Measurements from ENCODE around the gene KIF4A. TPM values are rescaled to one million over a fixed set of nuclear protein-coding genes. Genes with fewer than 3 reads are reported as not detected.
A peak's percentile ranks its signal among the peaks of the same experiment; 100 is the strongest.
"Not testable (repeated sequence)": the region's sequence is repeated elsewhere in the genome, so short reads cannot be mapped to it uniquely, and the experiment has no call there.

The KIF4A gene
- total RNA-seq, 2 donors from 2014 or later = 27.6 to 40.6 TPM

DNA sequence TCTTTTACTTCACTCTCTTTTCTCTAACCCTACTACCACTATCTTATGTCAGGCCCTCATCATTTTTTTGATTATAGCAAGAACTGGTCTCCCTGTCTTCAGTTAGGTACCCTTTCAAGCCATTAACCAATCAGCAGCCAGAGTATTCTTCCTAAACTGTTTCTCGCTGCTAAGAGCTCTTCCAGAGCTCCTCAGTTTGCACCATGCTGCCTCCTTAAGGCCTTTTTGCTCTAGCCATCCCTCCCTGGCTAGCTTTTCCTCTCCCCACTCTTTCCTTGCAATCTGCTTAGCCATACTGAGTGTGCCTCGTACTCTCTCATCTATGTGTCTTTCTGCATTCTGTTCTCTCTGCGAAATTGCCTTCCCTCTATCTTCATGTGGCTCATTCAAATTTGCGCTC, 32.9 kb downstream of the KIF4A start:
- DNase-seq = peak; percentile 34
- WGBS, 2 experiments (ENCODE audit: insufficient coverage in 1 of 2, insufficient read length in 1 of 2) = 96 to 100% methylated on average over 4 of the region's 4 CpGs
- Mint-ChIP-seq H3K9me3 (peaks cover 28% of the 10 kb centered on the region), H3K36me3 (ENCODE audit: low read depth) (peaks cover 2% of the 10 kb centered on the region), H3K4me1 (no peaks in the 10 kb centered on the region), H3K27ac (no peak overlapping the region), H3K27me3 (ENCODE audit: insufficient read depth) (no peaks in the 10 kb centered on the region), H3K4me3 (no peak overlapping the region)
- Histone ChIP-seq H3K36me3 (ENCODE audit: control insufficient read depth, insufficient read depth, low read length) (no peaks in the 10 kb centered on the region), H3K9ac (ENCODE audit: extremely low read depth, low read length, poor library complexity, severe bottlenecking) (no peak overlapping the region), H3K4me3 (ENCODE audit: low read length) (no peak overlapping the region), H3K27ac (ENCODE audit: low read depth, low read length) (no peak overlapping the region), H3K4me1 (ENCODE audit: control insufficient read depth, insufficient read depth, low read length) (no peaks in the 10 kb centered on the region), H3K9me3 (ENCODE audit: control insufficient read depth, low read length) (no peaks in the 10 kb centered on the region), H3K27me3 (ENCODE audit: control insufficient read depth, insufficient read depth, low read length, poor library complexity, severe bottlenecking) (no peaks in the 10 kb centered on the region)
- TF ChIP-seq, protein P1, sequence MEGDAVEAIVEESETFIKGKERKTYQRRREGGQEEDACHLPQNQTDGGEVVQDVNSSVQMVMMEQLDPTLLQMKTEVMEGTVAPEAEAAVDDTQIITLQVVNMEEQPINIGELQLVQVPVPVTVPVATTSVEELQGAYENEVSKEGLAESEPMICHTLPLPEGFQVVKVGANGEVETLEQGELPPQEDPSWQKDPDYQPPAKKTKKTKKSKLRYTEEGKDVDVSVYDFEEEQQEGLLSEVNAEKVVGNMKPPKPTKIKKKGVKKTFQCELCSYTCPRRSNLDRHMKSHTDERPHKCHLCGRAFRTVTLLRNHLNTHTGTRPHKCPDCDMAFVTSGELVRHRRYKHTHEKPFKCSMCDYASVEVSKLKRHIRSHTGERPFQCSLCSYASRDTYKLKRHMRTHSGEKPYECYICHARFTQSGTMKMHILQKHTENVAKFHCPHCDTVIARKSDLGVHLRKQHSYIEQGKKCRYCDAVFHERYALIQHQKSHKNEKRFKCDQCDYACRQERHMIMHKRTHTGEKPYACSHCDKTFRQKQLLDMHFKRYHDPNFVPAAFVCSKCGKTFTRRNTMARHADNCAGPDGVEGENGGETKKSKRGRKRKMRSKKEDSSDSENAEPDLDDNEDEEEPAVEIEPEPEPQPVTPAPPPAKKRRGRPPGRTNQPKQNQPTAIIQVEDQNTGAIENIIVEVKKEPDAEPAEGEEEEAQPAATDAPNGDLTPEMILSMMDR (conservative IDR thresholded peaks at IDR 0.05) = no peak

DNA sequence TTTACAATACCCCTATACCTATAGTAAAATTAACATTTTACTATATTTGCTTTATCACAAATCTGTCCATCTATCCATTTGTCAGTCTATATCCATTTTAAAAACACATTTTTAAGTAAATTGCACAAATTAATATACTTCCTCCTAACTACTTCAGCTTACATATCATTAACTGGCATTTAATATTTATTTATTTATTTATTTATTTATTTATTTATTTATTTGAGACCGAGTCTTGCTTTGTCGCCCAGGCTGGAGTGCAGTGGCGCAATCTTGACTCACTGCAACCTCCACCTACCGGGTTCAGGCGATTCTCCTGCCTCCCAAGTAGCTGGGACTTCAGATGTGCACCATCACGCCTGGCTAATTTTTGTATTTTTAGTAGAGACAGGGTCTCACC, 33.7 kb downstream of the KIF4A start:
- not testable (repeated sequence) for H3K27ac ChIP-seq (ENCODE audit: low read depth, low read length); H3K27me3 ChIP-seq (ENCODE audit: control insufficient read depth, insufficient read depth, low read length, poor library complexity, severe bottlenecking); H3K36me3 ChIP-seq (ENCODE audit: control insufficient read depth, insufficient read depth, low read length); H3K9ac ChIP-seq (ENCODE audit: extremely low read depth, low read length, poor library complexity, severe bottlenecking); H3K4me1 Mint-ChIP-seq; DNase-seq; H3K4me3 ChIP-seq (ENCODE audit: low read length); H3K27me3 Mint-ChIP-seq (ENCODE audit: insufficient read depth); H3K4me3 Mint-ChIP-seq; H3K27ac Mint-ChIP-seq; H3K9me3 ChIP-seq (ENCODE audit: control insufficient read depth, low read length); H3K36me3 Mint-ChIP-seq (ENCODE audit: low read depth); H3K4me1 ChIP-seq (ENCODE audit: control insufficient read depth, insufficient read depth, low read length)
- 98 to 100% methylated on average over 1 to 6 of the region's 6 CpGs for WGBS, 2 experiments (ENCODE audit: insufficient coverage in 1 of 2, insufficient read length in 1 of 2)
- H3K9me3 Mint-ChIP-seq = peaks cover 29% of the 10 kb centered on the region

DNA sequence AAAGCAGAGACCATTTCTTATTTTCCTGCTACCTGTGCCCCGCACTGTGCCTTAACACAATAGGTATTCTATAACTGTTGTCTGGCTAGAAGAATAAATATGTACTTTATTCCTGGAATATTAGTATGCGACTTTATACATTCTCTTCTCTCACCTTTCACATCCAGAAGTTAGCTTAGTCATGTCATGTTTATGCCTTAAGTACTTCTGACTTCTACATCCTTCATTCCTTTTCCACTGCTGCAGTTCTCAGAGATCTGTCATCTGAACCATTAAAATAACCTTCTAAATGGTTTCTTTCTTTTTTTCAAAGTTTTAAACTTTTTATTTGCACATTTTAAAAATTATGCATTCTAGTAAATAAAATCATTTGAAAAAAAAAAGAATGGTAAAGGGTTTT, 34.4 kb downstream of the KIF4A start:
- Mint-ChIP-seq H3K4me3 (no peak overlapping the region), H3K4me1 (no peaks in the 10 kb centered on the region), H3K9me3 (peaks cover 25% of the 10 kb centered on the region), H3K27ac (no peak overlapping the region), H3K27me3 (ENCODE audit: insufficient read depth) (no peaks in the 10 kb centered on the region), H3K36me3 (ENCODE audit: low read depth) (no peaks in the 10 kb centered on the region)
- H3K27me3 ChIP-seq (ENCODE audit: control insufficient read depth, insufficient read depth, low read length, poor library complexity, severe bottlenecking) = no peaks in the 10 kb centered on the region
- WGBS, 2 experiments (ENCODE audit: insufficient coverage in 1 of 2, insufficient read length in 1 of 2) = 85% methylated on average over 1 of the region's 2 CpGs; no CpG with 5 or more reads in 1 of the 2 experiments
- DNase-seq = no peak
- no peaks in the 10 kb centered on the region for H3K9me3 ChIP-seq (ENCODE audit: control insufficient read depth, low read length)
- H3K27ac ChIP-seq (ENCODE audit: low read depth, low read length) = no peak overlapping the region
- no peak overlapping the region for H3K9ac ChIP-seq (ENCODE audit: extremely low read depth, low read length, poor library complexity, severe bottlenecking)
- H3K4me1 ChIP-seq (ENCODE audit: control insufficient read depth, insufficient read depth, low read length) = no peaks in the 10 kb centered on the region
- TF ChIP-seq, protein P1 (conservative IDR thresholded peaks at IDR 0.05) = no peak
- no peak overlapping the region for H3K4me3 ChIP-seq (ENCODE audit: low read length)
- no peaks in the 10 kb centered on the region for H3K36me3 ChIP-seq (ENCODE audit: control insufficient read depth, insufficient read depth, low read length)

DNA sequence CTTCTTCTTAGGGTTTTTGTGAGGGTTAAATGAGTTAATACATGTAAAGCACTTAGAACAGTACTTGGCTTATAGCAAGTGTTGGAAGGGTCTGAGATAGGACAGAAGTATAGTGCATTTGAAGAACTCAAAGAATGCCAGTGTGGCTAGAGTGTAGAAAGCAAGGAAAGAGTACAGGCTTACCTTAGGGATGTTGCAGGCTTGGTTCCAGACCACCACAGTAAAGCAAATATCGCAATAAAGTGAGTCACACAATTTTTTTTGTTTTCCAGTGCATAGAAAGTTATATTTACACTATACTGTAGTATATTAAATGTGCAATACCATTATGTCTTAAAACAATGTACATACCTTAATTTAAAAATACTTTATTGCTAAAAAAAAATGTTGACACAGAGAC, 41.3 kb downstream of the KIF4A start:
- Histone ChIP-seq H3K9ac (ENCODE audit: extremely low read depth, low read length, poor library complexity, severe bottlenecking) (no peak overlapping the region), H3K27ac (ENCODE audit: low read depth, low read length) (no peak overlapping the region), H3K4me3 (ENCODE audit: low read length) (no peak overlapping the region), H3K36me3 (ENCODE audit: control insufficient read depth, insufficient read depth, low read length) (peaks cover 10% of the 10 kb centered on the region), H3K4me1 (ENCODE audit: control insufficient read depth, insufficient read depth, low read length) (no peaks in the 10 kb centered on the region), H3K27me3 (ENCODE audit: control insufficient read depth, insufficient read depth, low read length, poor library complexity, severe bottlenecking) (no peaks in the 10 kb centered on the region), H3K9me3 (ENCODE audit: control insufficient read depth, low read length) (no peaks in the 10 kb centered on the region)
- TF ChIP-seq, protein P1 (conservative IDR thresholded peaks at IDR 0.05) = no peak
- WGBS, 2 experiments (ENCODE audit: insufficient coverage in 1 of 2, insufficient read length in 1 of 2) = 100% methylated on average over 1 of the region's 1 CpG; no CpG with 5 or more reads in 1 of the 2 experiments
- H3K4me1 Mint-ChIP-seq = no peaks in the 10 kb centered on the region
- peaks cover 9% of the 10 kb centered on the region for H3K36me3 Mint-ChIP-seq (ENCODE audit: low read depth)
- no peak for DNase-seq
- H3K27me3 Mint-ChIP-seq (ENCODE audit: insufficient read depth) = no peaks in the 10 kb centered on the region
- no peak overlapping the region for H3K4me3 Mint-ChIP-seq
- H3K27ac Mint-ChIP-seq = no peak overlapping the region
- peaks cover 32% of the 10 kb centered on the region for H3K9me3 Mint-ChIP-seq
